ENCODE measurements around the gene PTPN18.
A peak's percentile ranks its signal among the peaks of the same experiment; 100 is the strongest.
"Not testable (repeated sequence)": the region's sequence is repeated elsewhere in the genome, so short reads cannot be mapped to it uniquely, and the experiment has no call there.

Gene PTPN18

GRCh38 chr2:130333253-130333652 is 22.6 kb upstream of the PTPN18 start:
- not testable (repeated sequence) for H3K4ac ChIP-seq (ENCODE audit: low read depth in 1 of 2, low read length in 2 of 2); H3K27ac ChIP-seq (ENCODE audit: low read length, poor library complexity, severe bottlenecking); H2BK5ac ChIP-seq (ENCODE audit: low read depth, low read length, poor library complexity, severe bottlenecking); H2BK15ac ChIP-seq (ENCODE audit: low read depth, poor library complexity, severe bottlenecking); H4K91ac ChIP-seq (ENCODE audit: low read length); H3K23ac ChIP-seq (ENCODE audit: low read length in 2 of 2); H3K14ac ChIP-seq (ENCODE audit: low read length in 2 of 2); H3K36me3 ChIP-seq (ENCODE audit: control insufficient read depth in 1 of 2, insufficient read depth in 2 of 2, low read depth in 1 of 2, low read length in 2 of 2); H2BK120ac ChIP-seq (ENCODE audit: low read depth, low read length); H3K79me1 ChIP-seq (replicated peaks; ENCODE audit: low read length, poor library complexity, severe bottlenecking); H4K8ac ChIP-seq (ENCODE audit: low read length); H3K4me2 ChIP-seq (ENCODE audit: low read length, poor library complexity, severe bottlenecking); H2BK12ac ChIP-seq (ENCODE audit: low read length in 2 of 2); H3K4me3 ChIP-seq (ENCODE audit: insufficient read depth in 1 of 2, low read depth in 1 of 2, low read length in 2 of 2); H2AFZ ChIP-seq (ENCODE audit: low read depth, low read length); H3K9me3 ChIP-seq (ENCODE audit: control insufficient read depth, low read length); H2AK5ac ChIP-seq (ENCODE audit: low read length, severe bottlenecking); DNase-seq; H3K18ac ChIP-seq (ENCODE audit: low read depth in 1 of 2, low read length in 2 of 2); H3K9ac ChIP-seq (ENCODE audit: low read length)
- WGBS = 90% methylated on average over 7 of the region's 8 CpGs
- peaks cover 16 to 25% of the 10 kb centered on the region in 2 experiments for H3K27me3 ChIP-seq (ENCODE audit: control insufficient read depth in 1 of 2, insufficient read depth in 1 of 2, low read length in 2 of 2)
- H3K4me1 ChIP-seq (ENCODE audit: control insufficient read depth, insufficient read depth, low read depth, low read length) = peaks cover 16% of the 10 kb centered on the region

DNA sequence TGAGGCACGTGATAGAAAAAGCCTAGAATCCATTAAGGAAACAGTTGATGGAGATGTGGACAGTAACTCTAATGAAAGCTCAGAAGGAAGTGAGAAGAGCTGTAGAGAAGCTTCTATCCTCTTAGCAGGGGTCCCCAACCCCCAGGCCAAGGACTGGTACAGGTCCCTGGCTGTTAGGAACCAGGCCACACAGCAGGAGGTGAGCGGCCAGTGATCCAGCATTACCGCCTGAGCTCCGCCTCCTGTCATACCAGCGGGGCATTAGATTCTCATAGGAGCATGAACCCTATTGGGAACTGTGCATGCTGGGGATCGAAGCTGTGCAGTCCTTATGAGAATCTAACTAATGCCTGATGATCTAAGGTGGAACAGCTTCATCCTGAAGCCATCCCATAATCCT is 21.8 kb upstream of the PTPN18 start:
- H3K9ac ChIP-seq (ENCODE audit: low read length) = no peak overlapping the region
- H3K79me1 ChIP-seq (replicated peaks; ENCODE audit: low read length, poor library complexity, severe bottlenecking) = no peaks in the 10 kb centered on the region
- H2AFZ ChIP-seq (ENCODE audit: low read depth, low read length) = no peak overlapping the region
- peaks cover 4 to 9% of the 10 kb centered on the region in 2 experiments for H3K36me3 ChIP-seq (ENCODE audit: control insufficient read depth in 1 of 2, insufficient read depth in 2 of 2, low read depth in 1 of 2, low read length in 2 of 2)
- no peak overlapping the region for H3K4ac ChIP-seq (ENCODE audit: low read depth in 1 of 2, low read length in 2 of 2)
- H3K27ac ChIP-seq (ENCODE audit: low read length, poor library complexity, severe bottlenecking) = no peak overlapping the region
- H2AK5ac ChIP-seq (ENCODE audit: low read length, severe bottlenecking) = no peak overlapping the region
- H3K4me3 ChIP-seq (ENCODE audit: insufficient read depth in 1 of 2, low read depth in 1 of 2, low read length in 2 of 2) = no peak overlapping the region
- WGBS = 71% methylated on average over 6 of the region's 6 CpGs
- no peak overlapping the region for H2BK12ac ChIP-seq (ENCODE audit: low read length in 2 of 2)
- no peak overlapping the region for H2BK120ac ChIP-seq (ENCODE audit: low read depth, low read length)
- peaks cover 14% of the 10 kb centered on the region for H3K4me1 ChIP-seq (ENCODE audit: control insufficient read depth, insufficient read depth, low read depth, low read length)
- H3K27me3 ChIP-seq (ENCODE audit: control insufficient read depth in 1 of 2, insufficient read depth in 1 of 2, low read length in 2 of 2) = peaks cover 16 to 25% of the 10 kb centered on the region in 2 experiments
- no peaks in the 10 kb centered on the region for H3K9me3 ChIP-seq (ENCODE audit: control insufficient read depth, low read length)
- H3K23ac ChIP-seq (ENCODE audit: low read length in 2 of 2) = no peak overlapping the region
- no peak for DNase-seq
- no peak overlapping the region for H2BK15ac ChIP-seq (ENCODE audit: low read depth, poor library complexity, severe bottlenecking)
- H4K91ac ChIP-seq (ENCODE audit: low read length) = no peak overlapping the region
- H3K4me2 ChIP-seq (ENCODE audit: low read length, poor library complexity, severe bottlenecking) = no peak overlapping the region
- H3K18ac ChIP-seq (ENCODE audit: low read depth in 1 of 2, low read length in 2 of 2) = no peak overlapping the region
- H2BK5ac ChIP-seq (ENCODE audit: low read depth, low read length, poor library complexity, severe bottlenecking) = no peak overlapping the region
- no peak overlapping the region for H3K14ac ChIP-seq (ENCODE audit: low read length in 2 of 2)
- H4K8ac ChIP-seq (ENCODE audit: low read length) = no peak overlapping the region

- H3K36me3 ChIP-seq (ENCODE audit: control insufficient read depth in 1 of 2, insufficient read depth in 2 of 2, low read depth in 1 of 2, low read length in 2 of 2) = peaks cover 12 to 21% of the 10 kb centered on the region in 2 experiments
- H3K4me1 ChIP-seq (ENCODE audit: control insufficient read depth, insufficient read depth, low read depth, low read length) = peaks cover 14% of the 10 kb centered on the region
- H3K4ac ChIP-seq (ENCODE audit: low read depth in 1 of 2, low read length in 2 of 2) = no peak overlapping the region
- H4K91ac ChIP-seq (ENCODE audit: low read length) = no peak overlapping the region
- H3K4me2 ChIP-seq (ENCODE audit: low read length, poor library complexity, severe bottlenecking) = no peak overlapping the region
- no peak overlapping the region for H2AFZ ChIP-seq (ENCODE audit: low read depth, low read length)
- H4K8ac ChIP-seq (ENCODE audit: low read length) = no peak overlapping the region
- no peak overlapping the region for H3K9ac ChIP-seq (ENCODE audit: low read length)
- peaks cover 5% of the 10 kb centered on the region for H3K79me1 ChIP-seq (replicated peaks; ENCODE audit: low read length, poor library complexity, severe bottlenecking)
- H3K14ac ChIP-seq (ENCODE audit: low read length in 2 of 2) = no peak overlapping the region
- no peak overlapping the region for H3K27ac ChIP-seq (ENCODE audit: low read length, poor library complexity, severe bottlenecking)
- no peak overlapping the region for H3K18ac ChIP-seq (ENCODE audit: low read depth in 1 of 2, low read length in 2 of 2)
- no peak overlapping the region for H2BK15ac ChIP-seq (ENCODE audit: low read depth, poor library complexity, severe bottlenecking)
- peaks cover 15 to 16% of the 10 kb centered on the region in 2 experiments for H3K27me3 ChIP-seq (ENCODE audit: control insufficient read depth in 1 of 2, insufficient read depth in 1 of 2, low read length in 2 of 2)
- no peak overlapping the region for H3K23ac ChIP-seq (ENCODE audit: low read length in 2 of 2)
- no peak overlapping the region for H2BK5ac ChIP-seq (ENCODE audit: low read depth, low read length, poor library complexity, severe bottlenecking)
- H3K9me3 ChIP-seq (ENCODE audit: control insufficient read depth, low read length) = no peaks in the 10 kb centered on the region
- H2BK12ac ChIP-seq (ENCODE audit: low read length in 2 of 2) = no peak overlapping the region
- no peak overlapping the region for H3K4me3 ChIP-seq (ENCODE audit: insufficient read depth in 1 of 2, low read depth in 1 of 2, low read length in 2 of 2)
- H2AK5ac ChIP-seq (ENCODE audit: low read length, severe bottlenecking) = no peak overlapping the region
- DNase-seq = no peak
- H2BK120ac ChIP-seq (ENCODE audit: low read depth, low read length) = no peak overlapping the region
These were observed 20.6 kb upstream of the PTPN18 start for GRCh38 chr2:130335226-130335625.

- peaks cover 14% of the 10 kb centered on the region for H3K4me1 ChIP-seq (ENCODE audit: control insufficient read depth, insufficient read depth, low read depth, low read length)
- 91% methylated on average over 11 of the region's 13 CpGs for WGBS
- H2BK120ac ChIP-seq (ENCODE audit: low read depth, low read length) = no peak overlapping the region
- H4K8ac ChIP-seq (ENCODE audit: low read length) = no peak overlapping the region
- H3K27me3 ChIP-seq (ENCODE audit: control insufficient read depth in 1 of 2, insufficient read depth in 1 of 2, low read length in 2 of 2) = peaks cover 4 to 10% of the 10 kb centered on the region in 2 experiments
- no peak overlapping the region for H2BK5ac ChIP-seq (ENCODE audit: low read depth, low read length, poor library complexity, severe bottlenecking)
- no peak overlapping the region for H3K14ac ChIP-seq (ENCODE audit: low read length in 2 of 2)
- H3K4me2 ChIP-seq (ENCODE audit: low read length, poor library complexity, severe bottlenecking) = peak overlapping the region; percentile 49
- peak overlapping the region in 1 of 2 experiments; percentile 31 for H2BK12ac ChIP-seq (ENCODE audit: low read length in 2 of 2)
- H3K9me3 ChIP-seq (ENCODE audit: control insufficient read depth, low read length) = no peaks in the 10 kb centered on the region
- no peak overlapping the region for H2BK15ac ChIP-seq (ENCODE audit: low read depth, poor library complexity, severe bottlenecking)
- H3K27ac ChIP-seq (ENCODE audit: low read length, poor library complexity, severe bottlenecking) = no peak overlapping the region
- no peak overlapping the region for H3K4me3 ChIP-seq (ENCODE audit: insufficient read depth in 1 of 2, low read depth in 1 of 2, low read length in 2 of 2)
- H3K4ac ChIP-seq (ENCODE audit: low read depth in 1 of 2, low read length in 2 of 2) = no peak overlapping the region
- H3K18ac ChIP-seq (ENCODE audit: low read depth in 1 of 2, low read length in 2 of 2) = no peak overlapping the region
- peaks cover 13 to 24% of the 10 kb centered on the region in 2 experiments for H3K36me3 ChIP-seq (ENCODE audit: control insufficient read depth in 1 of 2, insufficient read depth in 2 of 2, low read depth in 1 of 2, low read length in 2 of 2)
- DNase-seq = no peak
- H2AK5ac ChIP-seq (ENCODE audit: low read length, severe bottlenecking) = no peak overlapping the region
- H4K91ac ChIP-seq (ENCODE audit: low read length) = no peak overlapping the region
- no peak overlapping the region for H3K9ac ChIP-seq (ENCODE audit: low read length)
- no peak overlapping the region for H3K23ac ChIP-seq (ENCODE audit: low read length in 2 of 2)
- H3K79me1 ChIP-seq (replicated peaks; ENCODE audit: low read length, poor library complexity, severe bottlenecking) = peaks cover 14% of the 10 kb centered on the region
- H2AFZ ChIP-seq (ENCODE audit: low read depth, low read length) = no peak overlapping the region
These were observed 19.5 kb upstream of the PTPN18 start for GRCh38 chr2:130336150-130336876.
